GM21515 (cell line): ENCODE data around the gene GRIK3.

Source experiments
- ATAC-seq: cut with Tn5 transposase; IDR thresholded peaks from one replicate; pipeline ENCODE4 v1.9.1; 2021; ENCODE audit not compliant: unreplicated experiment

Gene GRIK3

GRCh38 chr1:36835017-36835695 lies 199.2 kb downstream of the GRIK3 start:
- no peak for ATAC-seq

GRCh38 chr1:36834586-36834985 lies 199.7 kb downstream of the GRIK3 start:
- no peak for ATAC-seq

GRCh38 chr1:36831186-36831810 lies 203.0 kb downstream of the GRIK3 start:
- ATAC-seq = no peak

- ATAC-seq = no peak
These were observed 204.4 kb downstream of the GRIK3 start for GRCh38 chr1:36829961-36830360.

GRCh38 chr1:36829066-36829465 lies 205.2 kb downstream of the GRIK3 start:
- no peak for ATAC-seq

DNA sequence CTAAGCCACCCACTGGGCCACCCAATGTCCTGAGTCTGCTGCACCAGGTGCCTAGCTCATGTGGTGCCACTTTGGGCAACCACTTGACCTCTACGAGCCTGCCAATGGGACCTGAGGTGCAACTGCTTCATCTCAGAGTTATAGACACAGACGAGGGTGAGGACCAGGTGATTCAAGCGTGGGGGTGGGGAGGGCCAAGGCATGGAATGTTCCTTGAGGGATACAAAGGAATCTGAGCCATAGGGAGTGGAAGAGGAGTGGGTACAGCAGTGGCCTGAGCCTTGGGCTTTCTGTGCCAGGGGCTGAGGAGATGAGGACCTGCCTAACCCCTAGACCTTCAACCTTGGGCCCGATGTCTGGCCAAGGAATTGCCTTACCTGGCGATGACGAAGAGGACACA lies 209.1 kb downstream of the GRIK3 start:
- ATAC-seq = no peak

- no peak for ATAC-seq
These were observed 209.9 kb downstream of the GRIK3 start for GRCh38 chr1:36824390-36824861.

- no peak for ATAC-seq
These were observed 211.7 kb downstream of the GRIK3 start for GRCh38 chr1:36822648-36823047.

DNA sequence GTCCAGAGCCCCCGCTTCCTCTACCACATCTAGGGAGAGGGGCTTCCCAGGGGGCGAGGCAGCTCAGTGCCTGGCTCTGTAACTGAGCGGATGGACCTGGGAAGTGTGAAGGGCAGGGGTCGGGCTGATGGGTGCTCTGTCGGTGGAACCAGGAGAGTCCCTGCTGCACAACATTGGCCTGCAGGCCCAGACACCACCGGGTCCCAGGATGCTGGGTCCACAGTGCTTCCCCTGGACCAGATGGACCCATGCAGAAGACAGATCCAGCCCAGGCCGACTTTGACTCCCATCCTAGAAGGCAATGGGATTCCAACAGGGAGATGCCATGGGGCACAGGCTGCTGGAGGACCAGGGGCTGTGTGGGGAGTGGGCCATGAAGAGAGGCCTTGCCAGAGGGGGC lies 212.9 kb downstream of the GRIK3 start:
- no peak for ATAC-seq

DNA sequence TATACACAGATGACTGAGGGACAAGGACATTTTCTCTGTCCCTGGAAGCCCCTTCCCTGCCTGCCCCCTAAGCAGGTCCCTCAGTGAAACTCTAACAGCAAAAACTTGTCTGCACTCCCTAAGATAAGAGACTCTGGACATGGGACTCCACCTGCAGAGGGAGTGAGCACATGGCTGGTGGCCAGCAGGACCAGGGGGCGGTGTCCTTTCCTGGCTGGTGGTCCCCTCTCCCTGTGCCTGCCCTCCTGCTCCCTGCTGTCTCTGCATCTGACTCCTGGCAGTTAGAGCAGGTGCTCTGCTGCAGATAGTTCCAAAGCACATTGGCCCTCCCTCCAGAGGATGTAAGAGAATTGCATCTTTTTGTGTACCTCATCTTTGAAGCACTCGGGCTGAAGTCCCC lies 215.5 kb downstream of the GRIK3 start:
- ATAC-seq = no peak

GRCh38 chr1:36816348-36816747 lies 218.0 kb downstream of the GRIK3 start:
- no peak for ATAC-seq

DNA sequence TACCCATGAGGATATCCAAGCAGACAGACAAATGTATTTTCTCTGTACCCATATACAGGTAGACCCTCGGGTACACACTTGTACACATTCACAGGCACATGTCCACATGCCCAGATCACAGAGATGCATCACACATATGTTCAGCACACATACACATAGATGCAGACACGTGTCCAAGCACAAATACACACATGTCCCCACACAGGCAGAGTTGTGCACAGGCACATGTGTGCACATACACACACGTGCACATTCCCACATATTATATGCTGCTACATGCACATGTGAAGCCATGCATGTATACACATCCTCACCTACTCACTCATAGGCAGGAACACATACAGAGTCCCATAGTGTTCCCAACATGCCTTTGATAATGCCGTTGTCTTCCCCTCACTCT lies 219.5 kb downstream of the GRIK3 start:
- no peak for ATAC-seq

- no peak for ATAC-seq
These were observed 220.2 kb downstream of the GRIK3 start for GRCh38 chr1:36814083-36814482.

GRCh38 chr1:36807262-36807661 lies 227.1 kb downstream of the GRIK3 start:
- no peak for ATAC-seq

GRCh38 chr1:36805979-36806640 lies 228.2 kb downstream of the GRIK3 start:
- no peak for ATAC-seq

DNA sequence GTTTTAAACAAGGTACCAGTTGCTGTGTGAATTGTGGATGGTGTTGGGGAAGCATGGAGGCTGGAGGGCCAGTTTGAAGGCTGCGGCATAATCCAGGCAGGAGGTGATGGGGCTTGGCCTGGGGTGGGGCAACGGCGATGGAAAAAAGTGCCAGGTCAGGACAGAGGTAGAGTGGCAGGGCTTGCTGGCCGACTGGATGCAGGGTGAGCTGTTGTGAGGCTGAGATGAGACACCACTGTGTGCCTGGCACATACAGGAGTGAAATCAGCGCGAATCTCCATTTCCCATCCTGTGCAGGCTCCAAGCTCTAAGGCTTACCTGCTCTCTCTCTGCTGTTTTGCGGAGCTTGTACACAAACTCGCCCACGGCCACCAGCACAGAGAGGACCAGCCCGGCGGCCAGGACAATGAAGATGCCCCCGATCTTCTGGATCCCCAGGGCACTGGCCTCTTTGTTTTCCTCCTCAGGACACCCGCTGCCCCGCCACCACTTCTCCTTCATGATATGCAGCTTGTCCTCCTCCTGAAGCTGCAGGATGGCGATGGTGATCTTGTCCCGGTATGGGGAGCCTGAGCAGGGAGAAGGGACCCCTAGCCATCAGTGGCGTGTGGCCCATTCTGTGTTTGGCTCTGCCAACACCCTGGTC lies 229.5 kb downstream of the GRIK3 start:
- ATAC-seq = no peak

- ATAC-seq = no peak
These were observed 230.3 kb downstream of the GRIK3 start for GRCh38 chr1:36803868-36804570.

DNA sequence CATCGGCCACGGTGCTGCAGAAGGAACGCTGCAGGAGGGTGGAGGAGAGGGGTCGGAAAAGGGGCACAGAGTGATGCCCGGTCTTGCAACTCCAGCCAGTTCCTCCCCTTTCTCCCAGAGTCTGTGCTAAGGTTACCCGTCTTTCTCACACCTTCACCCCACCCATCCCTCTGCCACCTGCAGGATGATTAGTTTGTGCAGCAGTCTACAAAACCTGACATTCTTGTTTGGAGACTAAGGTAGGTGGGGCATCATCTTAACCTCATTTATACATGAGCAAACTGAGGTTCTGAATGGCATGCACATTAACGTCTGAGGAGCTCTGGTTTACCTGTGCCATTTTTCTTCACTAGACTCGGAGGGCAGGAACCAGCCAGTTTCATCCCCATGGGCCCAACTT lies 232.3 kb downstream of the GRIK3 start:
- ATAC-seq = no peak

DNA sequence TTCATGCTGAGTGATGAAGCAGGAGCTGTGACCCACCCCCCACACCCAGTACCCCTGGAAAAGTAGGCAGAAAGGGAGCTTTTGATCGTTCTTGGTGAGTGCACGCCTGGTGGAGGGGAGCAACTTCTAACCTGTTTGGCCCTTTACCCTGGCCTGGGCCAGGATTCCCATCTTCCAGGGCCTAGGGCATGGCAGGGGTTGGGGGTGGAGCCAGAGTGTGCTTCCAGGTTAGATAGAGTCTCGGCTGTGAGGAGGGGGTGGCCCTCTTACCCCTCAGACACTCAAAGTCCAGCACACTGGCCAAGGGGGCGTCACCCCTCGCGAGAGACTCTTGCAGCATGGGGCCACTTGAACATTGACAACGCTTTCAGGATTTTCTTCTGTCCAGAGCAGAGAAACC lies 236.6 kb downstream of the GRIK3 start:
- ATAC-seq = no peak

- ATAC-seq = no peak
These were observed 237.6 kb downstream of the GRIK3 start for GRCh38 chr1:36796733-36797132.

- ATAC-seq = no peak
These were observed 238.2 kb downstream of the GRIK3 start for GRCh38 chr1:36796106-36796590.
